HCT116 (cell line): ENCODE data around the gene VPS33A. TPM values are rescaled to one million over a fixed set of nuclear protein-coding genes. Genes with fewer than 3 reads are reported as not detected.

ENCODE experiments used
- ATAC-seq: fragments of 200-7000 bp; cut with Tn5 transposase; 2 replicates; pipeline ENCODE4 v1.9.1; 2020; ENCODE audit warnings: mild to moderate bottlenecking, moderate library complexity
- BruUV-seq: library from RNA; stranded (reverse); fragments of 400-500 nt; replicated peaks from 2 replicates; lab custom pipeline; 2021; lab: Mats Ljungman, UMichigan
- CTCF ChIA-PET: fragments of 300-600 bp; sonication (Branson Sonifier 250); formaldehyde crosslinking; loops from one replicate; lab custom pipeline; 2021; ENCODE audit warnings: antibody characterized with exemption; lab: Charles Lee
- POLR2A ChIA-PET: fragments of 300-600, 350-600 bp; sonication (Branson Sonifier 250); formaldehyde crosslinking; loops from one replicate; lab custom pipeline; 2021; ENCODE audit warnings: antibody characterized with exemption; lab: Charles Lee
- RAD21 ChIA-PET, 2 experiments: fragments of 300-600 bp; sonication (Branson Sonifier 250); formaldehyde crosslinking; loops; one replicate each; lab custom pipeline; 2023; ENCODE audit warnings: low total read pairs in 2 of 2; ENCODE audit not compliant: uncharacterized antibody in 2 of 2, unreplicated experiment in 2 of 2, low non-redundant PET in 1 of 2; lab: Charles Lee
- DNase-seq: peaks from one replicate; pipeline ENCODE4 v3.0.0-alpha.2; 2010; ENCODE audit warnings: low read depth, low spot score
- H2AFZ ChIP-seq: fragments of 200-600 bp; shearing (Covaris generic), sonication (generic); 2 replicates; pipeline ENCODE4 v1.6.1; 2017; ENCODE audit warnings: low read depth, mixed run types, mixed read lengths, antibody characterized with exemption, low read length; ENCODE audit not compliant: poor library complexity, severe bottlenecking
- H3K27ac ChIP-seq: 2 replicates; pipeline ENCODE4 v1.5.1; 2012; ENCODE audit warnings: low read depth, low read length
- H3K27me3 ChIP-seq: fragments of 200-600 bp; sonication (generic); 2 replicates; pipeline ENCODE4 v1.6.1; 2016; ENCODE audit warnings: mixed run types, low read length, mixed read lengths; ENCODE audit not compliant: insufficient read depth
- H3K36me3 ChIP-seq, 2 experiments: fragments of 200-500 bp in 1 of 2; fragments of 200-600 bp in 1 of 2; sonication (Bioruptor generic) in 1 of 2; sonication (generic) in 1 of 2; 2 replicates each; pipeline versions ENCODE4 v1.5.1 to v1.6.1; 2014 to 2016; ENCODE audit warnings: low read length in 2 of 2, inconsistent platforms in 1 of 2, mixed read lengths in 1 of 2, mixed run types in 1 of 2; ENCODE audit not compliant: insufficient read depth in 2 of 2, control insufficient read depth in 1 of 2
- H3K4me1 ChIP-seq, 2 experiments: fragments of 200-600 bp in 1 of 2; sonication (generic) in 1 of 2; 2 replicates each; pipeline versions ENCODE4 v1.5.1 to v1.6.1; 2012 to 2017; ENCODE audit warnings: low read length in 2 of 2, inconsistent platforms in 1 of 2, mild to moderate bottlenecking in 1 of 2, mixed read lengths in 1 of 2, mixed run types in 1 of 2, moderate library complexity in 1 of 2; ENCODE audit not compliant: insufficient read depth in 2 of 2, control insufficient read depth in 1 of 2
- H3K4me2 ChIP-seq: fragments of 200-600 bp; sonication (generic); 2 replicates; pipeline ENCODE4 v1.6.1; 2017; ENCODE audit warnings: mixed run types, low read length, mixed read lengths
- H3K4me3 ChIP-seq, 2 experiments: fragments of 200-600 bp in 1 of 2; sonication (generic) in 1 of 2; replicated peaks in 1 of 2; 2 replicates each; pipeline ENCODE4 v1.5.1; 2011 to 2016; ENCODE audit warnings: low read length in 2 of 2, control low read depth in 1 of 2, low read depth in 1 of 2, mild to moderate bottlenecking in 1 of 2, mixed read lengths in 1 of 2, mixed run types in 1 of 2
- H3K79me2 ChIP-seq: fragments of 200-600 bp; sonication (generic); 2 replicates; pipeline ENCODE4 v1.6.1; 2017; ENCODE audit warnings: mild to moderate bottlenecking, mixed run types, low read length, moderate library complexity, mixed read lengths; ENCODE audit not compliant: insufficient read depth
- H3K9ac ChIP-seq: fragments of 200-600 bp; sonication (generic); 2 replicates; pipeline ENCODE4 v1.6.1; 2016; ENCODE audit warnings: low read length, mixed read lengths
- H3K9me2 ChIP-seq: fragments of 200-600 bp; sonication (generic), shearing (Covaris generic); 2 replicates; pipeline ENCODE4 v1.6.1; 2017; ENCODE audit warnings: mixed run types, mild to moderate bottlenecking, moderate library complexity; ENCODE audit not compliant: insufficient read depth
- H3K9me3 ChIP-seq, 2 experiments: fragments of 200-500 bp in 1 of 2; fragments of 200-600 bp in 1 of 2; sonication (Bioruptor generic) in 1 of 2; sonication (generic) in 1 of 2; 2 replicates each; pipeline ENCODE4 v1.6.1; 2014 to 2017; ENCODE audit warnings: low read length in 2 of 2, mixed read lengths in 2 of 2, inconsistent platforms in 1 of 2, low read depth in 1 of 2, mild to moderate bottlenecking in 1 of 2, mixed run types in 1 of 2, moderate library complexity in 1 of 2; ENCODE audit not compliant: control insufficient read depth in 1 of 2, insufficient read depth in 1 of 2
- H4K20me1 ChIP-seq: fragments of 200-600 bp; sonication (generic), shearing (Covaris generic); 2 replicates; pipeline ENCODE4 v1.6.1; 2017; ENCODE audit warnings: mixed run types, mild to moderate bottlenecking, moderate library complexity; ENCODE audit not compliant: insufficient read depth
- ATF3 ChIP-seq: IDR thresholded peaks from 2 replicates; pipeline ENCODE4 v1.6.1; 2012
- CBX3 ChIP-seq: IDR thresholded peaks from 2 replicates; pipeline ENCODE4 v1.6.1; 2012; ENCODE audit warnings: low read depth
- CTCF ChIP-seq, 3 experiments: fragments of 200-600 bp in 1 of 3; sonication (generic) in 1 of 3; IDR thresholded peaks in 2 of 3; conservative IDR thresholded peaks in 1 of 3; 2 replicates each; pipeline ENCODE4 v1.5.1; 2012 to 2017; ENCODE audit warnings: low read depth in 2 of 3, low read length in 2 of 3, antibody characterized with exemption in 1 of 3, borderline replicate concordance in 1 of 3, control low read depth in 1 of 3, mild to moderate bottlenecking in 1 of 3, mixed read lengths in 1 of 3, mixed run types in 1 of 3, moderate library complexity in 1 of 3; ENCODE audit not compliant: insufficient read depth in 1 of 3
- ELF1 ChIP-seq: IDR thresholded peaks from 2 replicates; pipeline ENCODE4 v1.6.1; 2012; ENCODE audit warnings: low read depth, borderline replicate concordance
- EZH2phosphoT487 ChIP-seq: fragments of 200-600 bp; IDR thresholded peaks from 2 replicates; pipeline ENCODE4 v1.6.1; 2018; ENCODE audit warnings: antibody characterized with exemption, borderline replicate concordance
- FOSL1 ChIP-seq: IDR thresholded peaks from 2 replicates; pipeline ENCODE4 v1.6.1; 2012; ENCODE audit warnings: low read depth
- JUND ChIP-seq: IDR thresholded peaks from 2 replicates; pipeline ENCODE4 v1.6.1; 2012
- POLR2A ChIP-seq: IDR thresholded peaks from 2 replicates; pipeline ENCODE4 v1.7.0; 2011; ENCODE audit warnings: borderline replicate concordance; ENCODE audit not compliant: insufficient read depth, insufficient read length; ENCODE audit errors: extremely low read depth
- POLR2AphosphoS5 ChIP-seq: IDR thresholded peaks from 2 replicates; pipeline ENCODE4 v1.6.1; 2011; ENCODE audit warnings: mild to moderate bottlenecking, low read depth, low read length, moderate library complexity
- RAD21 ChIP-seq: IDR thresholded peaks from 2 replicates; pipeline ENCODE4 v1.6.1; 2012; ENCODE audit warnings: low read depth, mild to moderate bottlenecking
- REST ChIP-seq: IDR thresholded peaks from 2 replicates; pipeline ENCODE4 v1.6.1; 2012; ENCODE audit warnings: low read depth
- SIN3A ChIP-seq: IDR thresholded peaks from 2 replicates; pipeline ENCODE4 v1.6.1; 2012; ENCODE audit warnings: low read depth
- SP1 ChIP-seq: IDR thresholded peaks from 2 replicates; pipeline ENCODE4 v1.6.1; 2012; ENCODE audit warnings: low read depth
- SRF ChIP-seq: IDR thresholded peaks from 2 replicates; pipeline ENCODE4 v1.6.1; 2012; ENCODE audit warnings: low read depth
- TCF7L2 ChIP-seq: IDR thresholded peaks from 2 replicates; pipeline ENCODE4 v1.7.0; 2011; ENCODE audit warnings: borderline replicate concordance, inconsistent platforms; ENCODE audit not compliant: insufficient read depth, insufficient read length; ENCODE audit errors: extremely low read depth
- YY1 ChIP-seq: IDR thresholded peaks from 2 replicates; pipeline ENCODE4 v1.6.1; 2011; ENCODE audit warnings: low read length, low read depth, moderate library complexity, mild to moderate bottlenecking; ENCODE audit not compliant: insufficient replicate concordance; ENCODE audit errors: extremely low read depth
- ZBTB33 ChIP-seq: IDR thresholded peaks from 2 replicates; pipeline ENCODE4 v1.6.1; 2011; ENCODE audit warnings: mild to moderate bottlenecking, low read length, moderate library complexity; ENCODE audit not compliant: insufficient replicate concordance; ENCODE audit errors: extremely low read depth
- ZFX ChIP-seq: fragments of 450-650 bp; IDR thresholded peaks from 2 replicates; pipeline ENCODE4 v1.6.1; 2017
- ZNF274 ChIP-seq: fragments of 200-500 bp; sonication (Bioruptor generic); IDR thresholded peaks from 2 replicates; pipeline ENCODE4 v1.6.1; 2014; ENCODE audit warnings: mild to moderate bottlenecking, low read depth, low read length, inconsistent platforms
- intact Hi-C: fragments of 100-400 bp; cut with micrococcal nuclease; formaldehyde crosslinking; loops from 2 replicates; pipeline ENCODE4 v1.10.0; 2022
- total RNA-seq: library from RNA; stranded (reverse); gene quantifications from one replicate; pipeline ENCODE4 v1.2.1, GENCODE V29; 2021; ENCODE audit not compliant: unreplicated experiment

Gene VPS33A
- total RNA-seq, 1 experiment from 2014 or later: 19.4 TPM

- Histone ChIP-seq H2AFZ (no peak overlapping the region), H3K4me3 (no peak overlapping the region), H3K79me2 (no peaks in the 10 kb centered on the region), H3K9me3 (no peaks in the 10 kb centered on the region), H3K9ac (no peak overlapping the region), H3K27ac (no peak overlapping the region), H3K4me1 (peaks cover 0 to 8% of the 10 kb centered on the region in 2 experiments; a peak in 2 of 4 replicates), H3K9me2 (no peaks in the 10 kb centered on the region), H4K20me1 (no peaks in the 10 kb centered on the region), H3K4me2 (no peak overlapping the region), H3K27me3 (no peaks in the 10 kb centered on the region), H3K36me3 (peaks cover 4 to 7% of the 10 kb centered on the region in 2 experiments)
- intact Hi-C loops: no loop called here
- BruUV-seq: no TSS peak
- DNase-seq: no peak
- ATAC-seq: no peak
- ChIA-PET CTCF (no interaction called here), POLR2A (no interaction called here), RAD21 (no interaction called here)
- TF ChIP-seq ATF3 (no peak), EZH2phosphoT487 (no peak), SIN3A (no peak), SRF (no peak), ZBTB33 (no peak), FOSL1 (no peak), TCF7L2 (no peak), REST (no peak), CTCF (IDR thresholded peaks at IDR 0.05 in 2 of 3, conservative IDR thresholded peaks at IDR 0.05 in 1 of 3; ENCODE audit: borderline replicate concordance in 1 of 3, insufficient read depth in 1 of 3, low read depth in 2 of 3, low read length in 2 of 3) (no peak), POLR2AphosphoS5 (no peak), SP1 (no peak), ELF1 (no peak), JUND (no peak), ZFX (no peak), CBX3 (no peak), ZNF274 (no peak), YY1 (no peak), POLR2A (no peak), RAD21 (no peak)
Measured at GRCh38 chr12:122230798-122231197, 35.5 kb downstream of the VPS33A start.
